MCF 10A (cell line): ENCODE measurements around the gene CKAP5. TPM values are rescaled to one million over a fixed set of nuclear protein-coding genes. Genes with fewer than 3 reads are reported as not detected.

Source experiments
- BruUV-seq: library from RNA; stranded (reverse); fragments of 400-500 nt; replicated peaks from 2 replicates; lab custom pipeline; 2021; lab: Mats Ljungman, UMichigan
- CTCF ChIA-PET: fragments of 300-600 bp; sonication (Branson Sonifier 250); formaldehyde crosslinking; extraction: SDS; loops from one replicate; lab custom pipeline; 2021; ENCODE audit warnings: antibody characterized with exemption, inconsistent platforms; lab: Yijun Ruan, JAX
- POLR2A ChIA-PET: fragments of 300-600, 350-650 bp; sonication (Branson Sonifier 250); formaldehyde crosslinking; extraction: SDS; loops from one replicate; lab custom pipeline; 2020; ENCODE audit warnings: antibody characterized with exemption, inconsistent platforms; lab: Yijun Ruan, JAX
- DNase-seq: peaks from one replicate; pipeline ENCODE4 v3.0.0-alpha.2; 2018; ENCODE audit not compliant: unreplicated experiment
- H3K27ac Mint-ChIP-seq: one replicate; pipeline ENCODE4 v1.8.0; 2022; ENCODE audit warnings: mild to moderate bottlenecking, low read depth, mixed read lengths; ENCODE audit not compliant: unreplicated experiment
- H3K27me3 Mint-ChIP-seq: one replicate; pipeline ENCODE4 v1.8.0; 2022; ENCODE audit warnings: mixed read lengths; ENCODE audit not compliant: insufficient read depth, unreplicated experiment
- H3K36me3 Mint-ChIP-seq: one replicate; pipeline ENCODE4 v1.8.0; 2022; ENCODE audit warnings: mild to moderate bottlenecking, moderate library complexity, mixed read lengths; ENCODE audit not compliant: insufficient read depth, unreplicated experiment
- H3K4me1 Mint-ChIP-seq: one replicate; pipeline ENCODE4 v1.8.0; 2022; ENCODE audit warnings: mixed read lengths; ENCODE audit not compliant: insufficient read depth, unreplicated experiment
- H3K4me3 Mint-ChIP-seq: one replicate; pipeline ENCODE4 v1.8.0; 2022; ENCODE audit warnings: mild to moderate bottlenecking, moderate library complexity, mixed read lengths; ENCODE audit not compliant: unreplicated experiment
- H3K9me3 Mint-ChIP-seq: one replicate; pipeline ENCODE4 v1.8.0; 2022; ENCODE audit warnings: mixed read lengths; ENCODE audit not compliant: unreplicated experiment
- intact Hi-C: fragments of 100-400 bp; cut with micrococcal nuclease; formaldehyde crosslinking; loops from 2 replicates; pipeline ENCODE4 v1.14.1; 2022
- total RNA-seq: library from RNA; stranded (reverse); gene quantifications from 2 replicates; pipeline ENCODE4 v1.2.3, GENCODE V29; 2022
- TF ChIP-seq, protein P1 (sequence below): fragments of 200-600 bp; IDR thresholded peaks from one replicate; pipeline ENCODE4 v1.8.0; 2022; ENCODE audit warnings: antibody characterized with exemption, mild to moderate bottlenecking; ENCODE audit not compliant: unreplicated experiment

The CKAP5 gene
- total RNA-seq, 1 experiment from 2014 or later = 193 TPM

DNA sequence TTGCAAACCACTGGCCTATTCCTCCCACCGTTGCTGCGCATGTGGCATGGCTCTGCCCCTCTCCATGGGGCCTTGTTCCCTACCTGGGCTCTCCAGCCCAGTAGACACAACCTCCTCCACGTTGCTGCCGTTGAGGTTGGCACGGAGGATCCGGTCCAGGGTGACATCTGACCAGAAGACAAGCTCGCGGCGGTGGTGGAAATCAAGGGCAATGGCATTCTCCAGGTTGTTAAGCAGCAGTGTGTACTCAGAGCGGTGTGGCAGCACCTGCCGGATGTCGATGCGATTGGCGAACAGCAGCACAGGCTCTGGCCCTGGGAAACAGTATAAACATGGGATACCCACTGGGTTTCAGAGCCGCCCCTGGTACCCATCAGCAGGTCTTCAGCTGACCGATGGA is 48.4 kb upstream of the CKAP5 start:
- Mint-ChIP-seq H3K4me3 (no peak overlapping the region), H3K9me3 (no peaks in the 10 kb centered on the region), H3K4me1 (no peaks in the 10 kb centered on the region), H3K27me3 (no peaks in the 10 kb centered on the region), H3K27ac (no peak overlapping the region), H3K36me3 (peaks cover 1% of the 10 kb centered on the region)
- POLR2A ChIA-PET = interaction anchor here (1.7 kb wide), 1 partner anchor 20 kb away, joined by 4 read pairs; no protein-coding TSS in a partner anchor
- DNase-seq = no peak
- CTCF ChIA-PET = interaction anchor here (0.9 to 7.4 kb wide), 3 partner anchors 23 to 259 kb away, joined by 3 to 99 read pairs (median 4); no protein-coding TSS in a partner anchor
- intact Hi-C loops = no loop called here
- TF ChIP-seq, protein P1, sequence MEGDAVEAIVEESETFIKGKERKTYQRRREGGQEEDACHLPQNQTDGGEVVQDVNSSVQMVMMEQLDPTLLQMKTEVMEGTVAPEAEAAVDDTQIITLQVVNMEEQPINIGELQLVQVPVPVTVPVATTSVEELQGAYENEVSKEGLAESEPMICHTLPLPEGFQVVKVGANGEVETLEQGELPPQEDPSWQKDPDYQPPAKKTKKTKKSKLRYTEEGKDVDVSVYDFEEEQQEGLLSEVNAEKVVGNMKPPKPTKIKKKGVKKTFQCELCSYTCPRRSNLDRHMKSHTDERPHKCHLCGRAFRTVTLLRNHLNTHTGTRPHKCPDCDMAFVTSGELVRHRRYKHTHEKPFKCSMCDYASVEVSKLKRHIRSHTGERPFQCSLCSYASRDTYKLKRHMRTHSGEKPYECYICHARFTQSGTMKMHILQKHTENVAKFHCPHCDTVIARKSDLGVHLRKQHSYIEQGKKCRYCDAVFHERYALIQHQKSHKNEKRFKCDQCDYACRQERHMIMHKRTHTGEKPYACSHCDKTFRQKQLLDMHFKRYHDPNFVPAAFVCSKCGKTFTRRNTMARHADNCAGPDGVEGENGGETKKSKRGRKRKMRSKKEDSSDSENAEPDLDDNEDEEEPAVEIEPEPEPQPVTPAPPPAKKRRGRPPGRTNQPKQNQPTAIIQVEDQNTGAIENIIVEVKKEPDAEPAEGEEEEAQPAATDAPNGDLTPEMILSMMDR = no peak
- BruUV-seq = no TSS peak

DNA sequence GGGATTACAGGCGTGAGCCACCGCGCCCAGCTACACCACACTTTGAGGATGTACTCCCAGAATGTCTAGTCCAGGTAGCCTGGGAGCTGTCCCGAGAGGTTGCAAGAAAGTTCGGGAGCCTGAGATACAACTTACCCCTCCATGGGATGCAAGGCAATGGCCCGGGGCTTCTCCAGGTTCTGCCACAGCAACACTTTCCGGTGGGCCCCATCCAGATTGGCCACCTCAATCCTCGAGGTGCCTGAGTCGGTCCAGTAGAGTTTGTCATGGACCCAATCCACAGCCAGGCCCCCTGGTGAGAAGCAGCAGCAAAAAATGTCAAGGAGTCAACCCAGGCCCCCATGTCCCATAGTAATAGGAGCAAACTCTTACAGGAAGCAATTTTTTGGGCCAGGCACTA is 46.8 kb upstream of the CKAP5 start:
- H3K36me3 Mint-ChIP-seq = peaks cover 4% of the 10 kb centered on the region
- DNase-seq = no peak
- POLR2A ChIA-PET = no interaction called here
- intact Hi-C loops = no loop called here
- BruUV-seq = no TSS peak
- CTCF ChIA-PET = interaction anchor here (7.4 kb wide), 1 partner anchor 261 kb away, joined by 99 read pairs; no protein-coding TSS in a partner anchor
- TF ChIP-seq, protein P1 = no peak
- no peak overlapping the region for H3K27ac Mint-ChIP-seq
- no peak overlapping the region for H3K4me3 Mint-ChIP-seq
- no peaks in the 10 kb centered on the region for H3K27me3 Mint-ChIP-seq
- H3K9me3 Mint-ChIP-seq = no peaks in the 10 kb centered on the region
- H3K4me1 Mint-ChIP-seq = no peaks in the 10 kb centered on the region

DNA sequence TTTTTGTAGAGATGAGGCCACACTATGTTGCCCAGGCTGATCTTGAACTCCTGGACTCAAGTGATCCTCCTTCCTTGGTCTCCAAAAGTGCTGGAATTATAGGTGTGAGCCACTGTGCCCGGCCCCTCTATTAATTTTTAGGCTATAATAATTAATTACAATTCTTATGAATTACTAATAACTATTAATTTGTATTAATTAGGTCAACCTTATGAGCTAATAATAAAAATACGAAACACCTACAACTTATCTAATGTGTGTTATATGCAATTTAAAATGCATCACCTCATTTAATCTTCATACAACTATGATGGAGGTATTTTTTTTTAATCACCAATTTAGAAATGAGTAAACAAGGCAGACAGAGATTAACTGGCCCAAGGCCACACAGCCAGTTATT is 46.0 kb upstream of the CKAP5 start:
- no peak for DNase-seq
- BruUV-seq = no TSS peak
- TF ChIP-seq, protein P1 = no peak
- Mint-ChIP-seq H3K36me3 (peaks cover 4% of the 10 kb centered on the region), H3K27ac (no peak overlapping the region), H3K27me3 (no peaks in the 10 kb centered on the region), H3K4me3 (no peak overlapping the region), H3K9me3 (no peaks in the 10 kb centered on the region), H3K4me1 (no peaks in the 10 kb centered on the region)
- intact Hi-C loops = no loop called here
- ChIA-PET CTCF (interaction anchor here (0.7 to 7.4 kb wide), 7 partner anchors 9 to 271 kb away, joined by 3 to 99 read pairs (median 5); no protein-coding TSS in a partner anchor), POLR2A (interaction anchor here (1.0 to 1.6 kb wide), 2 partner anchors 24 to 44 kb away, joined by 3 to 5 read pairs; partner anchors contain the start of gene CSTPP1)

DNA sequence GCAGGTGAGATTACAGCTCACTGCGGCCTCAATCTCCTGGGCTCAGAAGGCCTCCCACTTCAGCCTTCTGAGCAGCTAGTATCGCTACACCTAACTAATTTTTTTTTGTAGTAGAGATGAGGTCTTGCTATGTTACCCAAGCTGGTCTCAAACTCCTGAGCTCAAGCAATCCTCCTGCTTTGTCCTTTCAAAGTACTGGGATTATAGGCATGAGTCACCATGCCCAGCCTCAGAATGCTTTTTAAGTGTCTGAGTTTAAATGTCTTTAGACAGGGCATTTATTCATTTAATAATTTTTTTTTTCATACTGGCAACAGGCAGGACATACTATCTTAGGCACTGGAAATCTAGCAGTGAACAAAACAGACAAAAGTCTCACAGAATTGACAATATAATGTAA is 44.6 kb upstream of the CKAP5 start:
- Mint-ChIP-seq H3K4me1 (no peaks in the 10 kb centered on the region), H3K9me3 (no peaks in the 10 kb centered on the region), H3K27me3 (no peaks in the 10 kb centered on the region), H3K27ac (no peak overlapping the region), H3K36me3 (peaks cover 4% of the 10 kb centered on the region), H3K4me3 (no peak overlapping the region)
- BruUV-seq = no TSS peak
- intact Hi-C loops = no loop called here
- ChIA-PET CTCF (interaction anchor here (0.6 to 7.4 kb wide), 14 partner anchors 11 to 467 kb away, joined by 3 to 99 read pairs (median 3); no protein-coding TSS in a partner anchor), POLR2A (interaction anchor here (0.7 kb wide), 1 partner anchor 264 kb away, joined by 3 read pairs; no protein-coding TSS in a partner anchor)
- TF ChIP-seq, protein P1 = no peak
- DNase-seq = no peak
